IPS-NIHi11 (cell line): ENCODE results near the gene CRYBG1.

ENCODE experiments used
- DNase-seq: peaks from one replicate; pipeline ENCODE4 v3.0.0; 2012; ENCODE audit warnings: mixed read lengths, low spot score

Gene CRYBG1

GRCh38 chr6:106525107-106525881 is 164.8 kb downstream of the CRYBG1 start:
- no peak for DNase-seq

DNA sequence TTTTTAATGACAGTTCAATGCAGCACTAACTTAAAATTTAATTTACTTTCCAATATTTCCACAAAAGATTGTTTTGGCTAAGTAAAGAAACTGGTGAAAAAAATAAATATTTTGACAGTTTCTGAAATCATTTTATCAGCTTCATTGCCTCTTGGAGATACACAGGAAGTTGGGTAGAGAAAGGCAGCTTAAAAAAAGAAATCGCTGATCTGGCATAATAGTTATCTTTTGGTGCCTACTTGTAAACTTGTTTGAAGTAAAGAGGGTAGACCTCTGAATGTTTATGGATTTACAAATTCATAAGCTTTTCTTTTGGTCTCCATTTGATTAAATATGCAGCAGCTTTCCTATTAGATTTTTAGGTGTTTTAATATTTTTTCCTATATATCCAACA is 165.4 kb downstream of the CRYBG1 start:
- no peak for DNase-seq

DNA sequence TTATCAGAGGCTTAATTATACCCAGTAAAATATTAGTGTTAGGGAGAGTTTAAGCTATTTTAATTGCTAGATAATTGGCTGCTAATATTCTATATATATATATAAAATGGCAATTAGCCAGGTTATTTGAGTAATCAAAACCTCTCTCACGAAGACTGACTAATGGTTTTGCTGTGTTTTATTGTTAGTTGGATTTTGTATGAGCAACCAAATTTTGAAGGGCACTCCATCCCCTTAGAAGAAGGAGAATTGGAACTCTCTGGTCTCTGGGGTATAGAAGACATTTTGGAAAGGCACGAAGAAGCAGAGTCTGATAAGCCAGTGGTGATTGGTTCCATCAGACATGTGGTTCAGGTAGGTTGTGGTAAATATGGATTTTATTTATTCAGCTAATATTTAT is 166.6 kb downstream of the CRYBG1 start:
- DNase-seq, result no peak

- DNase-seq, result no peak
Observed at GRCh38 chr6:106527979-106528378, 167.5 kb downstream of the CRYBG1 start.

DNA sequence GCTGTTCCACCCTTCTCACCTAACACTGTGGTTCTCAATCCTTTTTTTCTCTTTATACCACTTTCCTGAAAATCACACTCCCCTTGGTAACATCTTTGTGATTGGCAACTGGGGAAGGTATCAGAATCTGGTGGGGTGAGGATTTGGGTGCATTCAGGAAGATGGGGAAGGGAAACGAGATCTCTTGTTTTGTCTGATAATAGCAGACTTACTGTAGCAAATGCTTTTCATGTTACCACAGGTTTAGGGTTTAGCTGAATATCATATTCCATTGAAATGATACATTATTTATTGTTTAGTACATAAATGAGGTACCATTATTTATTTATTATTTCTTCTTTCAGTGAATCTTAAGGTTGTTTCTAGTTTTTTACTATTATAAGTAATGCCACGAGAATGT is 168.0 kb downstream of the CRYBG1 start:
- DNase-seq, result no peak

DNA sequence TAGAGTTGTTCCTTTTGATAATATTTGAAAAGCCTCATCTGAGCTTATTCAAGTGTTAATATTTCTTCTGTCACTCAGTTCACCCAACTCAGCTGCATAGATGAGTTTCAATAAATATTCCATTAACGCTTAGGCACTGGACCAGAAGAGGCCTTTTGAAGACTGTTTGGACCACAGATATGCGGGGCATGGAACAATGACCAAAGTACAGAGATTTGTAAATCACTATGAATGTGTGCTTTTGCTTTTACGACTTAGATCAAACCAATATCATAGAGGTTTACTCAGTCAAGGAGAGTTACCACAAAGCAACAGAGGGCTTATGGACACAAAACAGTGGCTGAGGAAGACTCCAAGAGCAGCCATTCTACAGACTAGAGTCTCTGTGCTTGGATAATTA is 168.9 kb downstream of the CRYBG1 start:
- DNase-seq, result no peak

- no peak for DNase-seq
Observed at GRCh38 chr6:106530026-106530425, 169.5 kb downstream of the CRYBG1 start.

DNA sequence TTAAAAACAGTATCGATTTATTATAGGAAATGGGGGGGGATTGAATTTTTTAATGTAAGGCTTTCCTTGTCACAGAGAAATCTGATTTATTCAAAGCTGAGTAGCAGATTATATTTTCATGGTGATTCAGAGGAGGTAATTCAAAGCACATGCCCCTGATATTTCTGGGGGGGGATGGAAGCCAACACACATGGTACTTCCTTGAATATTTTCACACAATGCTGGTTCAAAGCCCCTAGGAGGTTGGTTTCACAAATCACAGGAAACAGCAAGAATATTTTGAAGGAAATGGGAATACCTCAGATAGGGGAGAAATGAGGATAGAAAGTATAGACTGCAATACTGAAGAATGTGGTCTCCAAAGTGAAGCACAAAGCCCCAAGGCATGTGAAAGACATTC is 170.0 kb downstream of the CRYBG1 start:
- no peak for DNase-seq

DNA sequence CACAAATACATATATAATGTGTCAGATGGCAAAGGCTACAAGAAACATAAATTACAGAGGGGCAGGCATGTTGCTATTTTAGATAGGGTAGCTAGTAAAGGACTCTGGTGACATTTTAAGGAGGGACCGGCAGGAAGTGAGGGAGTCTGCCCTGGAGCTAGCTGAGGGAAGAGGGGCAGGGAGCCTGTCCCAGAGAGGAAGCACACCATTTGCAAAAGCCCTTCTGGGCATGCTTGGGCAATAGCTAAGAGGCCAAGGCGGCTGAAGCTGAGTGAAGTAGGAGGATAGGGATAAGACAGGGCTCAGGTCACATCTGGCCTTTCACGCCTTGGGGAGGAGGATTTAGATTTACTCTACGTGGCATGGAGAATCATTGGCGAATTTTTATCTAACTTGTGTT is 172.5 kb downstream of the CRYBG1 start:
- DNase-seq, result no peak

DNA sequence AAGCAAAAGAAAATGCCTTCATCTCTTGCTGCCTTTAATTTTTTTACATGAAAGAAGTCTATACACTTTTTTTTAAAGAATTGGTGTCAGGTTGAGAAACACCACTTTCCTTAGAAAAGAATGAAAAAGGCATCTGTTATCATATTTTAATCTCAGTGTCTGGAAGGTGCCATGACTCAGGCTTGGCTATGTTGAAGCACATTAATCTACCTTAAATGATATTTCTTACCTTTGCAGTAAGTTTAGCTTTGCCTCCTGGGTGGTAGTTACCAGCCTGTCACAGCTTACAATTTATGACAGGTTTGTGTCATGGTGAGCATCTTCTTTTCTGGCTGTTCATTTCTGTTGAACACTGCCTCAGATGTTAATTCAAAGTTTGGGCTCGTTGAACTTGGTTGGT is 173.5 kb downstream of the CRYBG1 start:
- no peak for DNase-seq

- DNase-seq, result no peak
Observed at GRCh38 chr6:106534564-106534982, 174.1 kb downstream of the CRYBG1 start.

- DNase-seq, result no peak
Observed at GRCh38 chr6:106535012-106535411, 174.5 kb downstream of the CRYBG1 start.

DNA sequence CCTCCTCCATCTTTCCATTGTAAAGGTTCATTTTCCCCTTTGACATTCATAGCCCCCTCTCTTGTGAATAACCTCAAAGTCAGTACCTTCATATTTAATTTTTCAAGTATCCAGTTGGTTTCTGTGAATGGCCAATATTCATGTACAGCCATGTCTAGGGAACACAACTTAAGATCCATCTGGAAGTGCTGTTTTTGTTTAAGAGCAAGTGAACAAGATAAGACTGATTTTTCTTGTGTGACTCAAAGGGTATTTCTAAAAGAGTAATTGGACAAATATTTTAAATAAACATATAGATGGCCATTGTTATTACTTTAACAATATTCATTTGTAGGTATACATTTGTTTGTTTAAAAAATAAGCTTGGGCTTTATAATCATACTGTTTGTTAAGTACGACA is 175.8 kb downstream of the CRYBG1 start:
- DNase-seq, result no peak

- no peak for DNase-seq
Observed at GRCh38 chr6:106536851-106537250, 176.3 kb downstream of the CRYBG1 start.

- no peak for DNase-seq
Observed at GRCh38 chr6:106537662-106538061, 177.1 kb downstream of the CRYBG1 start.

DNA sequence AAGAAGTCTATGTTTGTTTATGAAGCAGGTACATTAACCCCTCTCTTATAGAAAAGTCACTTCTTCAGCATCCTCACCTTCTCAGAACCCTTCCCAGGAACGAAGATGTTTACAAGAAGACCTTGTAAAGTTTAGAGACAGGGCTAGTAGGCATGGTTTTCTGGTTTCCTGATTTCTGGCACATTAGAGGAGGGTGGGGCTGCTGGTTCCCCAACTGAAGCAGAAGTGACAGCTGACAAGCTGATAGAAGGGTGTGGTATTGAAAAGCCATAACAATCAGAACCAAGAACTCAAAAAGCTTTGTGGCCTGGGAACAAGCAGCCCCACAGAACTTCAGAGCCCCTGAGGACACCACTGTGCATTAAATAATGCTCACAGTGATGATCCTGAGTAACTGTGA is 177.6 kb downstream of the CRYBG1 start:
- DNase-seq, result no peak

DNA sequence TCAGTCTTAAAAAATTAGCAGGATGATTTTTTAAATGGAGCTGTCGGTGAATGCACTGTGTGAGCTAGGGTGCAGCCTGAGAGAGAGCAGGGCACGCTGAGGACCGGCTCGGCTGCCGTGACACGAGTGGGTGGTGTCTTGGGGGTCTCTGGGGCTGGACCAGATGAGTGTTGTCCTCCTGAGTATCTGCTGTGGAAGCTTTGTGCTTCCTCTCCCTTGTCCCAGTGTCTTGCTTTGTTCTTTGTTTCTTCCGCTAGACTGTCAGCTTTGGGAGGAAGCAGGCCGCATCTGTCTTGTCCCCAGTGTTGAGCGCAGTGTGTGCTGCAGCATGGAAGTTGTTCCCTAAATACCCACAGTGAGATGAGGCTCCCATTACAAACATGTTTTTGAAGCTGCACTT is 179.4 kb downstream of the CRYBG1 start:
- no peak for DNase-seq

GRCh38 chr6:106540432-106540831 is 179.9 kb downstream of the CRYBG1 start:
- DNase-seq, result no peak

DNA sequence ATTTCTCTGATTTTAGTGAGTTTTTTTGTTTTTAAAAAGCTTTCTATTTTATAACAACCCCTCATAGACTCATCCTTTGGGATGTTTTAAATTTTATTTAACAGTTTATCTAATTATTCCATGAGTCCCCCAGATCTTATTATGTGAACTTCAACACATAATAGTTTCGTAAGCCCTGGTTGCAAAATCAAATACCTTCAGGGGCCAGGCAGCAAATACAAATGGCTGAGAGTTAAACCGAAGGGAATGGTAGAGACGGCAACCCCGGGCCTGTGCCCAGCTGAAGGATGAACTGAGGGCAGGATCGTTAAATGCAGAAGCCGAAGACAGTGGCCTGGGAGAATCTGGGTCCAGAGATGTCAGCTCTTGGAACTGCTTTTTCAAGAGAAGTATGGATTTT is 180.4 kb downstream of the CRYBG1 start:
- DNase-seq, result no peak

GRCh38 chr6:106546261-106546690 is 185.8 kb downstream of the CRYBG1 start:
- DNase-seq, result no peak

DNA sequence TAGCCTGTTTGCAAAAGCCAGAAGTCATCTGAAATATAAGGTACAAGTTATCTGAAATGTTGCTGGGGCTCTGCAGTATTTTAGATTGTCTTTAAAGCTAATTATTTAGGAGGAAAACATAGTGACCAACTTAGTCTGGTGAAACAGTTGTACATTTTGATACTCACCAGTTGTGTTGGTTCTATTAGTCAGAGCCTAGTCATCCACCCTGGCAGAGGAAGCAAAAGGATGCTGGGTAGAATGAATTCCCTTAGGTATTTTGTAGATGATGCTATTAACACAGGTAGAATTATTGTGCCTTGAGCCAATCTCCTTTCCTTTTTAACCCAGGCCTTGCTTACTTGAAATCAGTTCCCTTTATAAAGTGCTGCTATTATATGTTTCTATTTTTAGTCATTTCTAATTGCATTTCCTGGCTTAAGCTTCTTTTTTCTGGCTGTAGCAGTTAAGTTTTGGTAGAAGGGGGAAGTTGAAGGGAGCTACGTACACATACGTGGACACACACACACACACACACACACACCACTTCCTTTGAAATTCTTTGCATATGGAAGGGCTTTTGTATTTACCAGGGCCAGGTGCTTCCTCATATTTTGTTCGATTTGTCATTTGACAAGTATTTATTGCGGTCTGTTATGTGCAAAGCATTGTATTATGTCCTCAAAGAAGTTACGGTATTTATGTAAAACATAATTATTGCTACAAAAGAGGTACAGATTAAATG is 186.3 kb downstream of the CRYBG1 start:
- DNase-seq, result no peak

GRCh38 chr6:106547601-106548453 is 187.3 kb downstream of the CRYBG1 start:
- no peak for DNase-seq
